ENCODE data around the gene DYNC1I1.

GRCh38 chr7:96069401-96069800, 297.0 kb downstream of the DYNC1I1 start:
- no peak for TF ChIP-seq TAF1 (IDR thresholded peaks at IDR 0.05; ENCODE audit: borderline replicate concordance, low read depth, low read length)
- TF ChIP-seq POLR2AphosphoS5 (IDR thresholded peaks at IDR 0.05; ENCODE audit: low read depth, low read length): no peak
- TF ChIP-seq CTCF (IDR thresholded peaks at IDR 0.05): no peak
- no peak for TF ChIP-seq EZH2phosphoT487 (IDR thresholded peaks at IDR 0.05; ENCODE audit: borderline replicate concordance, low read depth)
- TF ChIP-seq YY1 (IDR thresholded peaks at IDR 0.05; ENCODE audit: low read depth): no peak
- no peak for TF ChIP-seq RFX5 (IDR thresholded peaks at IDR 0.05; ENCODE audit: low read length)
- TF ChIP-seq NRF1 (IDR thresholded peaks at IDR 0.05; ENCODE audit: low read depth, low read length): no peak
- no peak for TF ChIP-seq RAD21 (IDR thresholded peaks at IDR 0.05; ENCODE audit: low read length)
- no peak for TF ChIP-seq SMC3 (IDR thresholded peaks at IDR 0.05; ENCODE audit: low read depth, low read length)
- no peak for TF ChIP-seq EP300 (IDR thresholded peaks at IDR 0.05; ENCODE audit: borderline replicate concordance in 1 of 2, low read depth in 1 of 2, low read length in 1 of 2)
- TF ChIP-seq MAX (IDR thresholded peaks at IDR 0.05; ENCODE audit: low read depth): no peak
- TF ChIP-seq GATA2 (CRISPR knock-in tag; IDR thresholded peaks at IDR 0.05): no peak
